ENCODE results near the gene HCN4. TPM values are rescaled to one million over a fixed set of nuclear protein-coding genes. Genes with fewer than 3 reads are reported as not detected.
"Not testable (repeated sequence)": the region's sequence is repeated elsewhere in the genome, so short reads cannot be mapped to it uniquely, and the experiment has no call there.

Gene HCN4
- 17.0 TPM for total RNA-seq (ENCODE audit: unreplicated experiment)
- long read RNA-seq = 0 reads

DNA sequence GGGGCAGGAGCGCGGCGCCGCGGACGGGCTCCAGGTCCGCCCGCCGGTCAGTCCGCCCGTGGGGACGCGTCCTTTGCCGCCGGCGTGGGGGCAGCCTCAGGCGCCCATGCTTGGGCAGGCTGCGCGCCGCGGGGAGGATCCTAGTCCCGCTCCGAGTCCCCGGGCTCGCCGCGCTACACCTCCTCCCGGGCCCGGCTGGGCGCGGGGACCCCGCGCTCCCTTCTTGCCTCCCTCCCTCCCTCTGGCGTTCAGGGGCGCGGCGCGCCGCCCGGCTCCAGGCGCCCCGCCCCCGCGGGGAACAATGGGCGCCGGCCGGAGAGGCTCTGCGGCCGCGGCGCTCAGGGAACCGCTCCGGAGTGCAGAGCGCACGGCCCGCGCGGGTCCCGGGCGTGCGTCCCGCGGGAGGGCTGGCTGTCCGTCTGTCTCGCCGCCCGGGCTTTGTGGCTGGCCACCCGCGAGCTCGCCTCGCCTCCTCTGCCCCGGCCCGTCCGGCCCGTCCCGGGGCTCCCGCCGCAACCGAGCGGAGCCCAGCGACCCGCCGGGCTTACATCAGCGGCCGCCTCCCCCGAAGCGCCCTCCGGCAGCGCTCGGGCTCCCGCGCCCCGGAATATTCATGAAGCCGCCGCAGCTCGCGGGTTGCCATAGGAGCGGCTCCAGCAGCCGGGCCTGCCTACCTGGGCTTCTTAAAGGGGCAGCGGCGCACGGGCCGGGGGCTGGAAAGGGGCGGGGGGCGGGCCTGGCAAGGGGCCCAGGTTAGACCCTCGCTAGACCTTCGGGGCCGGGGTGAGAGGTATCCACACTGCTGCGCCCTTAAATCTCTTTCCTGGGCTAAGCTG, at the start of gene HCN4:
TSS of gene HCN4 (minus strand) at position 658 of the 836 bp plus-strand sequence. CDS start 688 bp downstream, outside the sequence.
- Mint-ChIP-seq H3K4me3 (ENCODE audit: unreplicated experiment) (peak within 1 kb of the TSS; percentile 82), H3K36me3 (ENCODE audit: unreplicated experiment) (no peaks in the 10 kb centered on the region), H3K27me3 (ENCODE audit: unreplicated experiment) (peaks cover 9% of the 10 kb centered on the region), H3K9me3 (ENCODE audit: unreplicated experiment) (peaks cover 2% of the 10 kb centered on the region), H3K4me1 (ENCODE audit: low read depth, unreplicated experiment) (peaks cover 27% of the 10 kb centered on the region), H3K27ac (ENCODE audit: unreplicated experiment) (no peak within 1 kb of the TSS)
- peak; percentile 83 for DNase-seq
- TF ChIP-seq, protein P1, sequence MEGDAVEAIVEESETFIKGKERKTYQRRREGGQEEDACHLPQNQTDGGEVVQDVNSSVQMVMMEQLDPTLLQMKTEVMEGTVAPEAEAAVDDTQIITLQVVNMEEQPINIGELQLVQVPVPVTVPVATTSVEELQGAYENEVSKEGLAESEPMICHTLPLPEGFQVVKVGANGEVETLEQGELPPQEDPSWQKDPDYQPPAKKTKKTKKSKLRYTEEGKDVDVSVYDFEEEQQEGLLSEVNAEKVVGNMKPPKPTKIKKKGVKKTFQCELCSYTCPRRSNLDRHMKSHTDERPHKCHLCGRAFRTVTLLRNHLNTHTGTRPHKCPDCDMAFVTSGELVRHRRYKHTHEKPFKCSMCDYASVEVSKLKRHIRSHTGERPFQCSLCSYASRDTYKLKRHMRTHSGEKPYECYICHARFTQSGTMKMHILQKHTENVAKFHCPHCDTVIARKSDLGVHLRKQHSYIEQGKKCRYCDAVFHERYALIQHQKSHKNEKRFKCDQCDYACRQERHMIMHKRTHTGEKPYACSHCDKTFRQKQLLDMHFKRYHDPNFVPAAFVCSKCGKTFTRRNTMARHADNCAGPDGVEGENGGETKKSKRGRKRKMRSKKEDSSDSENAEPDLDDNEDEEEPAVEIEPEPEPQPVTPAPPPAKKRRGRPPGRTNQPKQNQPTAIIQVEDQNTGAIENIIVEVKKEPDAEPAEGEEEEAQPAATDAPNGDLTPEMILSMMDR (IDR thresholded peaks at IDR 0.05; ENCODE audit: partially characterized antibody, unreplicated experiment) = no peak

DNA sequence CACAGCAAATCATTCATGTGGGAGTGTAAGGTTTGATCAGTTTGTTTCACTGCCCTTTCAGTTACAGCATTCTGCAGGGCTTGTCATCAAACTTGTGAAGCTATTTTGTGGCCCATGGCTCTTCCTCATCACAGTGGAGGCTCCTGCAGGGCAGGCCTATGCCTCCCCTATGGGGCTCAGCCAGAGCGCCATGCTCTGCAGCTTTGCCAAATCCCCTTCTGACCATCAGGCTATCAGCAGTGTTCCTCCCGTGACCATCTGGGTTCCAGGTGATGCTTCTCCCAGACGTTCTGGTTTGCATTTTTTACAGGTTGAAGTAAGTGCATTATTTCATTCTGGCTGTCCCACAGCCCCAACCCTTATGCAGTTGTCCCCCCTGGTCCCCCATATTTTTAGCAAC, 46.1 kb upstream of the HCN4 start:
- TF ChIP-seq, protein P1 (IDR thresholded peaks at IDR 0.05; ENCODE audit: partially characterized antibody, unreplicated experiment) = no peak
- H3K4me1 Mint-ChIP-seq (ENCODE audit: low read depth, unreplicated experiment) = no peaks in the 10 kb centered on the region
- no peaks in the 10 kb centered on the region for H3K9me3 Mint-ChIP-seq (ENCODE audit: unreplicated experiment)
- H3K27me3 Mint-ChIP-seq (ENCODE audit: unreplicated experiment) = peaks cover 1% of the 10 kb centered on the region
- H3K36me3 Mint-ChIP-seq (ENCODE audit: unreplicated experiment) = peaks cover 6% of the 10 kb centered on the region
- H3K4me3 Mint-ChIP-seq (ENCODE audit: unreplicated experiment) = no peak overlapping the region
- H3K27ac Mint-ChIP-seq (ENCODE audit: unreplicated experiment) = no peak overlapping the region
- no peak for DNase-seq

DNA sequence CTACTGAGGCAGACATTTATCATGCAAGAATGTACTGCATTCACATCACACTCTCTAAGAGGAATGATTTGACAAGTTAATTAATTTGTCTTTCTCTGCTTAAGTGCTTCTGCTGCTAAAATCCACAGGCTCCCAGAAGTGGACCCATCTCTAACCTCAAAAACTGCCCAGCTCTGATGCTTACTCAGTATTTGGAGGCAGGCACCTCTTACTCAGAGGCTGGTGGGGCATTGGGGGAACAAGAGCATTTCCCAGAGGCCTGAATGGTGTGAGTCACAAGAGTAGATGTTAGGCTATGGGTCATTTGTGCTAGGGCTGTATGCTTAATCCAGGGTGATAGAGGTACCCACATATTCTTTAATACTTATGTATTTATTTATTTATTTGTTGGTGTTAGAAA, 34.4 kb upstream of the HCN4 start:
- TF ChIP-seq, protein P1 (IDR thresholded peaks at IDR 0.05; ENCODE audit: partially characterized antibody, unreplicated experiment) = no peak
- H3K9me3 Mint-ChIP-seq (ENCODE audit: unreplicated experiment) = peaks cover 2% of the 10 kb centered on the region
- H3K4me1 Mint-ChIP-seq (ENCODE audit: low read depth, unreplicated experiment) = peaks cover 6% of the 10 kb centered on the region
- no peak for DNase-seq
- H3K4me3 Mint-ChIP-seq (ENCODE audit: unreplicated experiment) = no peak overlapping the region
- no peaks in the 10 kb centered on the region for H3K27me3 Mint-ChIP-seq (ENCODE audit: unreplicated experiment)
- no peak overlapping the region for H3K27ac Mint-ChIP-seq (ENCODE audit: unreplicated experiment)
- H3K36me3 Mint-ChIP-seq (ENCODE audit: unreplicated experiment) = no peaks in the 10 kb centered on the region

DNA sequence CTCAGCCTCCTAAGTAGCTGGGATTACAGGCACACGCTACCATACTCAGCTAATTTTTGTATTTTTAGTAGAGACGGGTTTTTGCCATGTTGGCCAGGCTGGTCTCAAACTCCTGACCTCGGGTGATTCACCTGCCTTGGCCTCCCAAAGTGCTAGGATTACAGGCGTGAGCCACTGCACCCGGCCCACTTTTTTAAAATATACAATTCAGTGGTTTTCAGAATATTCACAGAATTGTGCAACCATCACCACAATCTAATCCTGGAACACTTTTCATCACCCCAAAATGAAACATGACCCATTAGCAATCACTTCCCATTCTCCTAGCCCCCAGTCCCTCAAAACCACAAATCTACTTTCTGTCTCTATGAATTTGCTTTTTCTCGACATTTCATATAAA, 31.5 kb upstream of the HCN4 start:
- not testable (repeated sequence) for H3K36me3 Mint-ChIP-seq (ENCODE audit: unreplicated experiment); H3K27ac Mint-ChIP-seq (ENCODE audit: unreplicated experiment); H3K4me3 Mint-ChIP-seq (ENCODE audit: unreplicated experiment); H3K4me1 Mint-ChIP-seq (ENCODE audit: low read depth, unreplicated experiment); H3K27me3 Mint-ChIP-seq (ENCODE audit: unreplicated experiment); DNase-seq; H3K9me3 Mint-ChIP-seq (ENCODE audit: unreplicated experiment)

DNA sequence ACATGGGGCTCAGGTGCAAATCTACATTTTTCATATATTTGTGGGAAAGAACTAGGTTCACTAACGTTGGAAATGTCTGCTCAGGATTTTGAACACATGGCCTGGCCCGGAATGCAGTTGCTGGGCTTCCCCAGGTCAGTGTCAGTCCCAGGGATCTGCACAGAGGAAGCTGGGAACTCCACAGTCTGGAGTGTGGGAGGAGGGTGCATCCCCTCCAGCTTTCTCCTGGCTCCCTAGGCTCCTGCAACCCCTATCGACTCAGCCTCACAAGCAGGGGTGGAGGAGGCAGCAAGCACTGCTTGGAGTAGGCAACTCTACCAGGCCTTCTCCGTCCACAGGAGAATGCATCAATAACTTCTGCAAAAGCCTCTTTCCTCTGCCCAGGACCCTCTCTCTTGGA, 30.1 kb upstream of the HCN4 start:
- no peak for DNase-seq
- no peaks in the 10 kb centered on the region for H3K9me3 Mint-ChIP-seq (ENCODE audit: unreplicated experiment)
- H3K4me1 Mint-ChIP-seq (ENCODE audit: low read depth, unreplicated experiment) = peaks cover 10% of the 10 kb centered on the region
- no peak overlapping the region for H3K27ac Mint-ChIP-seq (ENCODE audit: unreplicated experiment)
- peaks cover 3% of the 10 kb centered on the region for H3K27me3 Mint-ChIP-seq (ENCODE audit: unreplicated experiment)
- H3K4me3 Mint-ChIP-seq (ENCODE audit: unreplicated experiment) = no peak overlapping the region
- TF ChIP-seq, protein P1 (IDR thresholded peaks at IDR 0.05; ENCODE audit: partially characterized antibody, unreplicated experiment) = no peak
- H3K36me3 Mint-ChIP-seq (ENCODE audit: unreplicated experiment) = no peaks in the 10 kb centered on the region
